OCI-LY3 (cell line): Measurements from ENCODE around the gene PCDHGB2.
"Not testable (repeated sequence)": the region's sequence is repeated elsewhere in the genome, so short reads cannot be mapped to it uniquely, and the experiment has no call there.

Experiments used
- H2AFZ ChIP-seq: fragments of 200-600, 300-600 bp; shearing (Covaris generic); 2 replicates; pipeline ENCODE4 v1.6.0; 2014; ENCODE audit warnings: antibody characterized with exemption, low read depth, low read length
- H3K27ac ChIP-seq: fragments of 200-600, 300-600 bp; sonication (generic); 2 replicates; pipeline ENCODE4 v1.5.1; 2014; ENCODE audit warnings: mild to moderate bottlenecking, low read length, moderate library complexity, mixed read lengths
- H3K27me3 ChIP-seq: fragments of 200-600, 300-600 bp; sonication (generic); 2 replicates; pipeline ENCODE4 v1.6.1; 2014; ENCODE audit warnings: low read depth, low read length, mixed read lengths
- H3K36me3 ChIP-seq: fragments of 200-600, 300-600 bp; sonication (generic); replicated peaks from 2 replicates; pipeline ENCODE3; 2014; ENCODE audit warnings: low read depth, low read length, mixed read lengths
- H3K4me1 ChIP-seq: fragments of 300-600, 200-600 bp; sonication (generic); 2 replicates; pipeline ENCODE4 v1.6.1; 2014; ENCODE audit warnings: low read length, mixed read lengths
- H3K4me2 ChIP-seq: fragments of 200-600, 300-600 bp; sonication (generic); 2 replicates; pipeline ENCODE4 v1.6.1; 2014; ENCODE audit warnings: low read length, mixed read lengths
- H3K4me3 ChIP-seq: fragments of 300-600, 200-600 bp; sonication (generic); 2 replicates; pipeline ENCODE4 v1.5.1; 2014; ENCODE audit warnings: antibody characterized with exemption, mild to moderate bottlenecking, low read length, moderate library complexity
- H3K79me2 ChIP-seq: fragments of 300-600, 200-600 bp; shearing (Covaris generic); 2 replicates; pipeline ENCODE4 v1.6.1; 2014; ENCODE audit warnings: mild to moderate bottlenecking, low read length, mixed read lengths
- H3K9ac ChIP-seq: fragments of 300-600, 200-600 bp; shearing (Covaris generic); 2 replicates; pipeline ENCODE4 v1.6.0; 2014; ENCODE audit warnings: mild to moderate bottlenecking, low read length, moderate library complexity
- H3K9me3 ChIP-seq: fragments of 200-600, 300-600 bp; shearing (Covaris generic); 2 replicates; pipeline ENCODE4 v1.6.1; 2014; ENCODE audit warnings: low read length, mixed read lengths; ENCODE audit not compliant: insufficient read depth
- H4K20me1 ChIP-seq: fragments of 200-600, 300-600 bp; sonication (generic); 2 replicates; pipeline ENCODE4 v1.6.1; 2016; ENCODE audit warnings: low read length, mixed read lengths; ENCODE audit not compliant: insufficient read depth
- EZH2phosphoT487 ChIP-seq: fragments of 200-600 bp; shearing (Covaris generic); IDR thresholded peaks from 2 replicates; pipeline ENCODE4 v1.6.1; 2018; ENCODE audit warnings: antibody characterized with exemption, mixed run types, low read depth
- TF ChIP-seq, protein P1 (sequence below): fragments of 200-600, 300-600 bp; sonication (generic); IDR thresholded peaks from 2 replicates; pipeline ENCODE4 v1.5.1; 2014; ENCODE audit warnings: antibody characterized with exemption, low read length, low read depth

PCDHGB2 gene

DNA sequence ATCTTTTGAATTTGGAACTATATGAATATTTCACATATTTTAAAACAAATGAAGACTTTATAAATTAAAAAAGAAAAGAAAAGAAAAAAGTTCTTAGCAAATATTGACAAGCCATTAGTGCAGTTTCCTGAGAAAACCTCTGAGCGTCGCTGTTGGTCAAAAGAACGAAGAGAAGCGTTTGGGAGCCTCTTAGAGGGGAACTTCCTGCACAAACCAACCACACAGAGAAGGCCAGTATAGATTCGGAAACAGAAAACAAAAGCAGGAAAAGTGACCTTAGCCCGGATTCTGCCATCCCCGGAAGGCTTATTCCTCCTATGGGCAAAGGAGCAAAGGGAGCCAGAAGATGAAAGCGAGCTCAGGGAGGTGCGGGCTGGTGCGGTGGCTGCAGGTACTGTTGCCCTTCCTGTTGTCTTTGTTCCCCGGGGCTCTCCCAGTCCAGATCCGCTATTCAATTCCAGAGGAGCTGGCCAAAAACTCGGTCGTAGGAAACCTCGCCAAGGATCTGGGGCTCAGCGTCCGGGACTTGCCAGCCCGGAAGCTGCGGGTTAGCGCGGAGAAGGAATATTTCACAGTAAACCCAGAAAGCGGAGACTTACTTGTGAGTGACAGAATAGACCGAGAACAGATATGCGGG, at the start of gene PCDHGB2:
Gene PCDHGB2, plus strand, starts transcription at position 205 of the 637 bp plus-strand sequence. Its CDS starts 142 bp downstream, at position 347.
- no peaks in the 10 kb centered on the region for H3K4me1 ChIP-seq
- no peaks in the 10 kb centered on the region for H3K79me2 ChIP-seq
- peak within 1 kb of the TSS; percentile 74 for H3K4me3 ChIP-seq
- H2AFZ ChIP-seq: peak within 1 kb of the TSS; percentile 84
- no peaks in the 10 kb centered on the region for H3K36me3 ChIP-seq
- H3K27me3 ChIP-seq: no peaks in the 10 kb centered on the region
- TF ChIP-seq EZH2phosphoT487: no peak
- TF ChIP-seq, protein P1, sequence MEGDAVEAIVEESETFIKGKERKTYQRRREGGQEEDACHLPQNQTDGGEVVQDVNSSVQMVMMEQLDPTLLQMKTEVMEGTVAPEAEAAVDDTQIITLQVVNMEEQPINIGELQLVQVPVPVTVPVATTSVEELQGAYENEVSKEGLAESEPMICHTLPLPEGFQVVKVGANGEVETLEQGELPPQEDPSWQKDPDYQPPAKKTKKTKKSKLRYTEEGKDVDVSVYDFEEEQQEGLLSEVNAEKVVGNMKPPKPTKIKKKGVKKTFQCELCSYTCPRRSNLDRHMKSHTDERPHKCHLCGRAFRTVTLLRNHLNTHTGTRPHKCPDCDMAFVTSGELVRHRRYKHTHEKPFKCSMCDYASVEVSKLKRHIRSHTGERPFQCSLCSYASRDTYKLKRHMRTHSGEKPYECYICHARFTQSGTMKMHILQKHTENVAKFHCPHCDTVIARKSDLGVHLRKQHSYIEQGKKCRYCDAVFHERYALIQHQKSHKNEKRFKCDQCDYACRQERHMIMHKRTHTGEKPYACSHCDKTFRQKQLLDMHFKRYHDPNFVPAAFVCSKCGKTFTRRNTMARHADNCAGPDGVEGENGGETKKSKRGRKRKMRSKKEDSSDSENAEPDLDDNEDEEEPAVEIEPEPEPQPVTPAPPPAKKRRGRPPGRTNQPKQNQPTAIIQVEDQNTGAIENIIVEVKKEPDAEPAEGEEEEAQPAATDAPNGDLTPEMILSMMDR: peak; percentile 53
- H4K20me1 ChIP-seq: no peaks in the 10 kb centered on the region
- peak within 1 kb of the TSS; percentile 47; the same call in 1 of the 2 replicates for H3K9ac ChIP-seq
- H3K27ac ChIP-seq: no peak within 1 kb of the TSS
- H3K4me2 ChIP-seq: peak within 1 kb of the TSS; percentile 71
- H3K9me3 ChIP-seq: no peaks in the 10 kb centered on the region

DNA sequence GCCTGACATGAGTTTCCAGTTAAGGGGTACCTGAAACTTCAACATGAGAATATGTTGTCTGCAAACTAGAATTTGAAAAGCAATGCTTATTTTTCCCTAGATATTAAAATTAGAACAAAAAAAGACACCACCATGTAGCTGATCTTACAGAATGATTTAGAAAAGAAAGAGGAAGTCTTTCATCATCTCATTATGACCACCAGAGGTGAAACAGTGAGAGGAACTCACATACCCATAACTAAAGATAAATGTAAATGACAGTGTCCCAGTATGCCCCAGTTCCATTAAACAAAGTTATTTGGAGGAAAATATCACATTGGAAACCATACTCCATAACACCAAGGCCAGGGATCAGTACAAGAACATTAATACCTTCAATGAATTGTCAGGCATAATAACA, 46.1 kb upstream of the PCDHGB2 start:
- H3K27ac ChIP-seq: no peak overlapping the region
- no peak overlapping the region for H3K9ac ChIP-seq
- H3K79me2 ChIP-seq: peaks cover 39% of the 10 kb centered on the region
- no peak overlapping the region for H3K4me2 ChIP-seq
- H4K20me1 ChIP-seq: no peaks in the 10 kb centered on the region
- H2AFZ ChIP-seq: no peak overlapping the region
- H3K36me3 ChIP-seq: peaks cover 43% of the 10 kb centered on the region
- H3K27me3 ChIP-seq: no peaks in the 10 kb centered on the region
- H3K4me3 ChIP-seq: no peak overlapping the region
- H3K4me1 ChIP-seq: peaks cover 8% of the 10 kb centered on the region; the same call in 1 of the 2 replicates
- TF ChIP-seq, protein P1: no peak
- no peak for TF ChIP-seq EZH2phosphoT487
- H3K9me3 ChIP-seq: peaks cover 12% of the 10 kb centered on the region; the same call in 1 of the 2 replicates

DNA sequence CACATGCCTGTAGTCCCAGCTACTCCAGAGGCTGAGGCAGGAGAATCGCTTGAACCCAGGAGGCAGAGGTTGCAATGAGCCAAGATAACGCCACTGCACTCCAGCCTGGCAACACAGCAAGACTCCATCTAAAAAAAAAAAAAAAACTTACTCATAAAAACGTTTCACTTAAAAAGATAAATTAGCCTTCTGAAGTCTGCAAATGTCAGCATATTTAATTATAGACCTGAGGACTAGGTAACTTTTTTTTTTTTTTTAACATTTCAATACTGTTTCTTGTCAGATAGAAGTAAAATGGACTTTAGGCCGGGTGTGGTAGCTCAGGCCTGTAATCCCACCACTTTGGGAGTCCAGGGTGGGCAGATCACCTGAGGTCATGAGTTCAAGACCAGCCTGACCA, 42.8 kb upstream of the PCDHGB2 start:
- H3K9ac ChIP-seq, H3K27me3 ChIP-seq, H2AFZ ChIP-seq, H3K4me3 ChIP-seq, H3K4me2 ChIP-seq, H4K20me1 ChIP-seq, H3K27ac ChIP-seq: not testable (repeated sequence)
- Histone ChIP-seq H3K36me3 (peaks cover 57% of the 10 kb centered on the region), H3K9me3 (peaks cover 28% of the 10 kb centered on the region; the same call in 1 of the 2 replicates), H3K4me1 (peaks cover 25% of the 10 kb centered on the region), H3K79me2 (peaks cover 57% of the 10 kb centered on the region)

DNA sequence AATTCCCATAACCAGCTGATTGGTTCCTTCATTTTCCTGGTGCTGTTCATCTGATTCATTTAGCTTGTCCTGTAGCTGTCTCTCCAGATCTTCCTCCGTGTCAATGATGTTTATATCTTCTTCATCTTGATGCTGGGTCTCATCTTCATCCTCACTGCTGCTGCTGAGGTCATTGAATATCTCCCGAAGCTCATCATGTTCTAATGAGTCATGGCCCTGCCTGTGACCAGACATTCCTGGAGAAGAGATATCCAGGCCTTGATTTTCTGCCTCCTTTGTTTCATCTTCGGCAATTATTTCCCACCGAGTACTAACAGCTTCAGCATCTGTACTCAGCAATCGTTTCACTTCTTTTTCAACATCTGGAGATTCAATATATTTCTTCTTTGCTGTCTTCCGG, 40.6 kb upstream of the PCDHGB2 start:
- Histone ChIP-seq H4K20me1 (no peaks in the 10 kb centered on the region), H3K27me3 (no peaks in the 10 kb centered on the region), H3K4me1 (peaks cover 26% of the 10 kb centered on the region), H3K4me2 (peak overlapping the region; percentile 70; the same call in 1 of the 2 replicates), H3K9me3 (peaks cover 30% of the 10 kb centered on the region; the same call in 1 of the 2 replicates), H3K79me2 (peaks cover 50% of the 10 kb centered on the region), H3K27ac (no peak overlapping the region), H3K4me3 (peak overlapping the region; percentile 97; the same call in 1 of the 2 replicates), H2AFZ (no peak overlapping the region), H3K36me3 (peaks cover 47% of the 10 kb centered on the region), H3K9ac (no peak overlapping the region)
- TF ChIP-seq, protein P1: no peak
- no peak for TF ChIP-seq EZH2phosphoT487
